Fibroblast of villous mesenchyme (primary cell): ENCODE results near the gene IZUMO1. TPM values are rescaled to one million over a fixed set of nuclear protein-coding genes. Genes with fewer than 3 reads are reported as not detected.

Experiments used
- DNase-seq: peaks from one replicate; pipeline ENCODE4 v3.0.0-alpha.2; 2010; ENCODE audit warnings: low read depth
- H3K4me3 ChIP-seq: 2 replicates; pipeline ENCODE4 v1.5.1; 2011; ENCODE audit warnings: low read depth, mild to moderate bottlenecking, low read length
- CTCF ChIP-seq: IDR thresholded peaks from 2 replicates; pipeline ENCODE4 v1.5.1; 2012; ENCODE audit warnings: low read depth, mild to moderate bottlenecking, low read length; ENCODE audit not compliant: insufficient read depth
- total RNA-seq: library from RNA; depleted of rRNA; stranded (reverse); fragments of >200 nt; gene quantifications from 2 replicates; pipeline ENCODE4 v1.2.3, GENCODE V29; 2012

The IZUMO1 gene
- total RNA-seq, 1 donor, result under 0.01 TPM

GRCh38 chr19:48784527-48784926 is 37.8 kb upstream of the IZUMO1 start:
- peak; percentile 41 for DNase-seq
- no peak overlapping the region for H3K4me3 ChIP-seq
- TF ChIP-seq CTCF, result peak; percentile 30

GRCh38 chr19:48780631-48781391 is 34.1 kb upstream of the IZUMO1 start:
- no peak for TF ChIP-seq CTCF
- H3K4me3 ChIP-seq, result no peak overlapping the region
- DNase-seq, result peak; percentile 90

- no peak overlapping the region for H3K4me3 ChIP-seq
- TF ChIP-seq CTCF, result no peak
- DNase-seq, result no peak
These were observed 32.9 kb upstream of the IZUMO1 start for GRCh38 chr19:48779636-48780035.

- TF ChIP-seq CTCF, result no peak
- H3K4me3 ChIP-seq, result no peak overlapping the region
- DNase-seq, result no peak
These were observed 31.0 kb upstream of the IZUMO1 start for GRCh38 chr19:48777720-48778119.

GRCh38 chr19:48777139-48777538 is 30.4 kb upstream of the IZUMO1 start:
- H3K4me3 ChIP-seq, result no peak overlapping the region
- DNase-seq, result no peak
- no peak for TF ChIP-seq CTCF

GRCh38 chr19:48772503-48772953 is 25.8 kb upstream of the IZUMO1 start:
- TF ChIP-seq CTCF, result no peak
- no peak for DNase-seq
- H3K4me3 ChIP-seq, result no peak overlapping the region
